GM21528 (cell line): ENCODE measurements around the gene ELF3.
"Not testable (repeated sequence)": the region's sequence is repeated elsewhere in the genome, so short reads cannot be mapped to it uniquely, and the experiment has no call there.

Experiments used
- ATAC-seq: cut with Tn5 transposase; IDR thresholded peaks from one replicate; pipeline ENCODE4 v1.9.1; 2021; ENCODE audit warnings: mild to moderate bottlenecking, moderate library complexity; ENCODE audit not compliant: unreplicated experiment, low FRiP score

Gene ELF3

GRCh38 chr1:202063093-202063492 is 52.7 kb downstream of the ELF3 start:
- ATAC-seq = no peak

GRCh38 chr1:202064889-202065312 is 54.5 kb downstream of the ELF3 start:
- not testable (repeated sequence) for ATAC-seq
